Measurements from ENCODE around the gene CASP1. TPM values are rescaled to one million over a fixed set of nuclear protein-coding genes. Genes with fewer than 3 reads are reported as not detected.

Gene CASP1
- total RNA-seq, 2 donors from 2014 or later = 3.5 to 20.1 TPM

GRCh38 chr11:105057432-105057831 lies 22.5 kb upstream of the CASP1 start:
- WGBS = 62% methylated on average over 4 of the region's 4 CpGs
- Histone ChIP-seq H3K27ac (no peak overlapping the region), H3K36me3 (no peaks in the 10 kb centered on the region)

GRCh38 chr11:105056446-105056845 lies 21.5 kb upstream of the CASP1 start:
- no peak overlapping the region for H3K4me3 ChIP-seq
- intact Hi-C loops (cut with DNase I) = no loop called here
- DNase-seq (ENCODE audit: low spot score) = no peak
- H3K36me3 ChIP-seq = no peaks in the 10 kb centered on the region
- WGBS = 97% methylated on average over 1 of the region's 1 CpG
- no peaks in the 10 kb centered on the region for H3K9me3 ChIP-seq
- H3K4me1 ChIP-seq (replicated peaks) = no peaks in the 10 kb centered on the region
- no peaks in the 10 kb centered on the region for H3K27me3 ChIP-seq (replicated peaks; ENCODE audit: insufficient read depth)
- no peak overlapping the region for H3K27ac ChIP-seq
- TF ChIP-seq POLR2A (IDR thresholded peaks at IDR 0.05) (no peak), CTCF (IDR thresholded peaks at IDR 0.05) (no peak), POLR2AphosphoS5 (IDR thresholded peaks at IDR 0.05) (no peak)

More at GRCh38 chr11:105057432-105057831, 22.5 kb upstream of the CASP1 start:
- Histone ChIP-seq H3K9me3 (no peaks in the 10 kb centered on the region), H3K4me1 (replicated peaks) (no peaks in the 10 kb centered on the region), H3K4me3 (no peak overlapping the region), H3K27me3 (replicated peaks; ENCODE audit: insufficient read depth) (no peaks in the 10 kb centered on the region)
- TF ChIP-seq POLR2AphosphoS5 (IDR thresholded peaks at IDR 0.05) (no peak), CTCF (IDR thresholded peaks at IDR 0.05) (no peak), POLR2A (IDR thresholded peaks at IDR 0.05) (no peak)
- no peak for DNase-seq (ENCODE audit: low spot score)
- intact Hi-C loops (cut with DNase I) = no loop called here

GRCh38 chr11:105054723-105055493 lies 20.0 kb upstream of the CASP1 start:
- Histone ChIP-seq H3K9me3 (no peaks in the 10 kb centered on the region), H3K27me3 (replicated peaks; ENCODE audit: insufficient read depth) (no peaks in the 10 kb centered on the region), H3K27ac (no peak overlapping the region), H3K36me3 (no peaks in the 10 kb centered on the region), H3K4me3 (no peak overlapping the region), H3K4me1 (replicated peaks) (no peaks in the 10 kb centered on the region)
- intact Hi-C loops (cut with DNase I) = no loop called here
- DNase-seq (ENCODE audit: low spot score) = no peak
- whole genome bisulfite sequencing = 89% methylated on average over 2 of the region's 2 CpGs
- TF ChIP-seq POLR2A (IDR thresholded peaks at IDR 0.05) (no peak), CTCF (IDR thresholded peaks at IDR 0.05) (no peak), POLR2AphosphoS5 (IDR thresholded peaks at IDR 0.05) (no peak)

- Histone ChIP-seq H3K27me3 (replicated peaks; ENCODE audit: insufficient read depth) (no peaks in the 10 kb centered on the region), H3K4me3 (no peak overlapping the region), H3K36me3 (no peaks in the 10 kb centered on the region), H3K9me3 (no peaks in the 10 kb centered on the region), H3K4me1 (replicated peaks) (no peaks in the 10 kb centered on the region), H3K27ac (no peak overlapping the region)
- WGBS = 52% methylated on average over 3 of the region's 3 CpGs
- intact Hi-C loops (cut with DNase I) = no loop called here
- TF ChIP-seq POLR2A (IDR thresholded peaks at IDR 0.05) = no peak
- TF ChIP-seq CTCF (IDR thresholded peaks at IDR 0.05) = no peak
- TF ChIP-seq POLR2AphosphoS5 (IDR thresholded peaks at IDR 0.05) = no peak
- DNase-seq (ENCODE audit: low spot score) = no peak
Observed at GRCh38 chr11:105052487-105052886, 17.5 kb upstream of the CASP1 start.

GRCh38 chr11:105051559-105051958 lies 16.6 kb upstream of the CASP1 start:
- Histone ChIP-seq H3K27me3 (replicated peaks; ENCODE audit: insufficient read depth) (no peaks in the 10 kb centered on the region), H3K4me1 (replicated peaks) (no peaks in the 10 kb centered on the region), H3K36me3 (no peaks in the 10 kb centered on the region), H3K9me3 (no peaks in the 10 kb centered on the region), H3K4me3 (no peak overlapping the region), H3K27ac (no peak overlapping the region)
- 95% methylated on average over 2 of the region's 2 CpGs for WGBS
- TF ChIP-seq POLR2AphosphoS5 (IDR thresholded peaks at IDR 0.05) (no peak), POLR2A (IDR thresholded peaks at IDR 0.05) (no peak), CTCF (IDR thresholded peaks at IDR 0.05) (no peak)
- intact Hi-C loops (cut with DNase I) = no loop called here
- no peak for DNase-seq (ENCODE audit: low spot score)

All from prostate gland (tissue), 2 donors.